HG02623 (cell line): ENCODE data around the gene TEX19.
A peak's percentile ranks its signal among the peaks of the same experiment; 100 is the strongest.

Source experiments
- ATAC-seq: cut with Tn5 transposase; IDR thresholded peaks from one replicate; pipeline ENCODE4 v1.9.1; 2021; ENCODE audit warnings: moderate library complexity; ENCODE audit not compliant: unreplicated experiment

TEX19 gene

GRCh38 chr17:82388223-82388921 is 29.3 kb downstream of the TEX19 start:
- no peak for ATAC-seq

DNA sequence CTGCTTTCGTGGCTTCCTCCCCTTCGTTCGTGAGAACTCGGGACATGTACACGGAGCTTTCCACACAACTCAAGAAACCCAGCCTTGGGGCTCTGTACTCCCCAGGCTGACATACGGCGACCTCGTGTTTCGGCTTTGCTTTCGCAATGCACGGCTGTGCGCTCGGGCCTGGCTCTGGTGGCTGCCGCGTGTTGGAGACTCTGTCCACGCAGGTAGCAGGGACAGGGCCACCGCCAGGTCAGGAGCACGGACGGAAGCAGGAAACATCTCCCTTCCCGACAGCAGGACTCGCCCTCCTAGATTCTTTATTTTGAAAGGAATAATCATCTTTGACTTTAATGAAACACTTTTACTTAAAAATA is 29.9 kb downstream of the TEX19 start:
- no peak for ATAC-seq

DNA sequence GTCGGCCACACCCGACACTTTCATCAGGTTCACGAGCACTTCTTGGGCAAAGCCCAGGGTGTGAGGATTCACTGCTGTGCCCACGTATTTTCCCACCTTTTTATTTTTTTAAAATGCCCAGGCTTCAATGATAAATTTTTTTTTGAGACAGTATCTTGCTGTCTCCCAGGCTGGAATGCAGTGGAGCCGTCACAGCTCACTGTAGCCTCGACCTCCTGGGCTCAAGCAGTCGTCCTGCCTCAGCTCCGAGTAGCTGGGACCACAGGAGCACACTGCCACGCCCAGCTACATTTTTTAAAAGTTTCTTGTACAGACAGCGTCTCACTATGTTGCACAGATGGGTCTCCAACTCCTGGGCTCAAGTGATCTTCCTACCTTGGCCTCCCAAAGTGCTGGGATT is 30.3 kb downstream of the TEX19 start:
- no peak for ATAC-seq

DNA sequence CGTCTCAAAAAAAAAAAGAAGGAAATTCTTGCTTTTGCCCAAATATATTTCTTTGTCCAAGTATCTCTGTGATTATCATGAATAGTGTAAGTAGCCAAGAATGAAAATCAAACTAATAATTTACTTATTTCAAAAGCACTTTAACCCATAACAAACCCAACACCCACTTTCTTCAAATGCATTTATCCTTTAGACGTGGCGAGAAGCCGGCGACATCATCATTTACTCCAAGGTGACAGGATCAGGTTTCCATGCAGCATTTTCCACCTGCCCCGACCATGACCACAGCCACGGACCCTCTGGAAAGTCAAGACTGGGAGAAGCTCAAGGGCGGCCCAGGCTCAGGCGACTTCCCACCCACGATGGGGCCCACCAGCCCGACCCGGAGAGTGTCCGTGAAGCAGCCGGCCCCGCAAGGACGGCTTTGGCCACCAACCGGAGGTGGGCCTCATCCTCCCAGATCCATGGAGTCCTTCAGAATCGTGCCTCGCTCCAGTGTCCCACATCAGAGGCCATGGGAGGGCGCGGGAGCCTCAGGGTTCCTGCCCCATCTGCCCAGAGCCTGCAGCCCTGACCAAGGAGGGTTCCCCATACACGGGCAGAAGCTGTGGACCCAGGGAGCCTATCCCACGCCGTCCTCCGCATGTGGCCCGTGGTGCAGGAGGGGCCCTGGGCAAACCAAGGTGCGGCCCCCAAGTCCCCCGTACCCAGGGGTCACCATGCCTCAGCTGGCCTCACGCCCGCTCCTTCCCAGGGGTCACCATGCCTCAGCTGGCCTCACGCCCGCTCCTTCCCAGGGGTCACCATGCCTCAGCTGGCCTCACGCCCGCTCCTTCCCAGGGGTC is 31.2 kb downstream of the TEX19 start:
- ATAC-seq, result no peak

GRCh38 chr17:82390860-82391435 is 31.9 kb downstream of the TEX19 start:
- no peak for ATAC-seq

- no peak for ATAC-seq
Measured at GRCh38 chr17:82391496-82392066, 32.5 kb downstream of the TEX19 start.

DNA sequence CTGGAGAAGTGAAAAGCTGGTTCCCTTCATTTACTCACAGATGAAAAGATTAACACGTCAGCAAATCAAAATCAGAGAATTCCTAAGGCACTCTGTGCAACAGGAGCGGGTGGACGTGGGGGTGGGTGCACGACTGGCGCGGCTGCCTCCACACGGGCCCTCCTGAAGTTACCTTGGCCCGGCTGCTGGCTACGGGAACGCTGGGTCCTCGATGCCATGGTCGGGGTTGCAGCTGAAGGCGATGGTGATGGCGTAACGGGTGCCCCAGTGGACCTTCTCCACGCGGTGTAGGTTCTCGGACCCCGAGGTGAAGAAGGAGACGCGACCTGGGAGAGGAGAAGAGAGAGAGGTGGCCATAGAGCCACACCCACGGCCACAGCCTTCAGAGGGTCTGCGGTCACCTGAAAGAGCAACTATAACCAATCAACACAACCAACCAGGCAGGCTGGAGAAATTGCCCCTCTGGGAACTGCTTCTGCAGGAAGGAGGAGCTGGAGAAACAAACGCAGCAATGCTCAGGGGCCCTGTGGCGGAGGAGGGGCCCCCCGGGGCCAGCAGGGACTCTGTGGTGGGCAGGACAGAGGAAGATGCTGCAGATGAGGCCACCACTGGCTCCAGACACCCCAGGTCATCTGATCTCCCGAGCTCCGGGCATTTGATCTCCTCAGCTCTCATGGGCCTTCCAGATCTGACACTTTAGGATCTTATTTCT is 33.3 kb downstream of the TEX19 start:
- ATAC-seq, result no peak

DNA sequence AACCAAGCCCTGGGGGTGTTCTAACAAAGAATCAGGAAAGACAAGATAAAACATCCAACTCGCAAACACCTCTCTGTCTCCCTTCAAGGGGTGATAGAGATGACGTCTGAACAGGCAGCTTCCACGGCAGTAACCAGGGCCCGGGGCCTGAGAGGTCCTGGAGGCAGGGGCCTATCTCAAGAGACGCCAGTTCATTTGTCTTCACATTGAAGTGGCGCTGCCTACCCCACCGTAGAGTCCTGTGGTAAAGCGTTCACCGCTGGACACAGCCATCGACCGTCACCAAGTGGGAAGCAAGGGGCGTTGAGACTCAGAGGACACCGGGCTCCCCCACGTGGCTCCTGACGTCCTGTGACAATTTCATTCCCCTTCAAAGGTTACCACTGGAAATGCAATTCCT is 33.9 kb downstream of the TEX19 start:
- no peak for ATAC-seq

DNA sequence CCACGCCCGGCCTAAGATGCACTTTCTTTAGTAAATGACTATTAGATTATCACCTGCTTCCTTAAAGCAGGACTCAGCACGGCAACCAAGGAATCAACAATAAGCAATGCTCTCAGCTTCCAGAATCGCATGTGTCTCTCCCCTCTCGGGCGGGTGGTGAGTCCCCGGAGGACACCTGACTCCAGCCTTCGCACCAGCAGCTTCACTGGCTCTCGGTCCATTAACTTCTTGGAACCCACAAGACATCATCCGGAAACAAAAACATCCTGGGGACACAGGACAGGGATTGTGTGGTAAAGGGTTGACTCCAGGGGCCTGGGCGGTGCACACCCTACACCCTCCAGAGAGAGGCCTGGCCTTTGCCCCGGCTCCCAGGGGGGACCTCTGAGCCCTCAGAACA is 35.2 kb downstream of the TEX19 start:
- ATAC-seq, result no peak

DNA sequence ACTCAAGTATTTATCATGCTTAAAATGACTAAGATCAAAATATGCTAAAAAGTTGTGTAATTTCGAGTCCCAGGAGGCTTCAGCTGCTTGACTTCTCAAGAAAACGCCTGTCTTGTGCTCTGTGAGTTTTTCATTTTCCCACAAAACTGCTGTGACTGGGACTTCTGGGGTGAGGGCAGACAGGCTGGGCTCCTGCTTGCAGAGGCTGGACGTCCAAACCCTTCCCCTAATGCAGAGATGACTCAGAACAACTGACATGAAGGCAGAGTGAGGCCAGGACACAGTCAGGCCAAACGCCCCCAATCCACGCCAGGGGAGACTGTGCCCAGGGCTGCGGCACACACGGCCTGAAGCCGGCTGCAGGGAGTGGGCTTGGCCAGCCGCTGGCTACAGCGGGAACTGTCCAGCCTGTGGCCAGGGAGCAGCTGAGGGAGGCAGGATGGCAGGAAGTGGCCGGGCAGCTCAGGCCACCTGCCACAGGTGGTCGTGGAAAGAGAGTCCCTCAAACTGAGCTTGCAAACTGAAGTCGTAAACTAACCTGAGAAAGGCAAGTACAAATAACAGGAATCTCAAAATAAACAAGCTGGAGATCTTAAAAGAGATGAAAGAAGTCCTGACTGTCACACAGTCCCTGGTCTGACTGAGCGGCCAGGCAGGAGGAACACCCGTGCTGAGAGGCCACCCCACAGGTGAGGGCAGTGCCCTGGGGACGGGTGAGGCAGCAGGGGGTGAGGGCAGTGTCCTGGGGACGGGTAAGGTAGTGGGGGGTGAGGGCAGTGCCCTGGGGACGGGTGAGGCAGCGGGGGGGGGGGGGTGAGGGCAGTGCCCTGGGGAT is 37.8 kb downstream of the TEX19 start:
- no peak for ATAC-seq

DNA sequence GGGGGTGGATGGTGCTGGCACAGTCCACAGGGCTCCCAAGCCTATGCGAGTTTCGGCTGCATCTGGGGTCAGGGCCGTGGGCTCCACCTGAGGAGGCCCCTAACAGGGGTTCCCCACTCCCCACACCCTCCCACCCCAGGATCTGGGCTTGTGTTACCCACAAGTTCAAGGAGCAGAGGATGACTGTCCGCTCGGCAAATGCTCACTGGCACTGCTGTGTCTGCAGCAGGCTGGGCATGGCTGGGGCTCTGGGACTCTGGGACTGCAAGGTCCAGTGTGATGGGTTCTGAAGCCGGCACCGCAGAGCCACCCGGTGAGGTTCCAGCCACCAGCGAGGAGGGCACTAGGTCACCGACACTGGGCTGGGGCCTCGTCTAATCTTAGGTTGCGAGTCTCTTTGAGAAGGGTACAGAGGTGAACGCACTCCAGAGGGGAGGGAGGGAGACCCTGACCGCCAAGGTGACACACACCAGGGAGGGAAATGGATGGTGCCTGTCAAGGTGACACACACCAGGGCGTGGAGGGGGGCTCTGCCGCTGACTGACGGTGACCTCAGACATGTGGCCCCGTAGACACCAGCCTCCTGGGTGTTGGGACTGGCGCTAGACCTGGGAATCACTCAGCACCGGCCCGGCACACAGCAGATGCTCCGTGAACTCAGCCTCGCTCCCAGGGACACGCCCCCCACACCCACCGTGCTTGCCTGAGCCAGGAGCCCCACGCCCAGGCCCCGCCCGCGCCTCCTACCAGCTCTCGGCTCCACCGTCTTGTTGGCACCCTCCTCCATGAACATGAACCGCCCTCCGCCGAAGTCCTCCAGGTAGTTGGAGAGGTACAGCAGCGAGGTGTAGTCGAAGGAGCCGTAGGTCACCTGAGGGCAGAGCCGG is 38.6 kb downstream of the TEX19 start:
- no peak for ATAC-seq

DNA sequence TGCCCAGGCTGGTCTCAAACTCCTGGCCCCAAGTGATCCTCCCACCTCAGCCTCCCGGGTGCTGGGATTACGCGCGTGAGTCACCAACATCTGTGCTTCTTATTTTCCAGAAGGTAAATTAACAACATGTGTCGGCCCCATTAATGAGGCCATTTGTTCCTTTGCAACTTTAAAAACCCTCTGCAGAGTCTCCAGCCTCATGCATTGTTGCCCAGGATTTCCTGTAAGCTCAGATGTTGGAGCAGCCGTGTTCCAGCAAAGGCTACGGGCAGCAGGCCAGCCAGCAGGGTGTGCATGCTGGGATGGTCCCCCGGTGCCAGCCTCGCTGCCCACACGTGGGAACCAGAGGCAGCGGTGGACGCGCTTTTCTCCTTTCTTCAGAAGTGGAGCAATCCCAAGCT is 40.0 kb downstream of the TEX19 start:
- no peak for ATAC-seq

DNA sequence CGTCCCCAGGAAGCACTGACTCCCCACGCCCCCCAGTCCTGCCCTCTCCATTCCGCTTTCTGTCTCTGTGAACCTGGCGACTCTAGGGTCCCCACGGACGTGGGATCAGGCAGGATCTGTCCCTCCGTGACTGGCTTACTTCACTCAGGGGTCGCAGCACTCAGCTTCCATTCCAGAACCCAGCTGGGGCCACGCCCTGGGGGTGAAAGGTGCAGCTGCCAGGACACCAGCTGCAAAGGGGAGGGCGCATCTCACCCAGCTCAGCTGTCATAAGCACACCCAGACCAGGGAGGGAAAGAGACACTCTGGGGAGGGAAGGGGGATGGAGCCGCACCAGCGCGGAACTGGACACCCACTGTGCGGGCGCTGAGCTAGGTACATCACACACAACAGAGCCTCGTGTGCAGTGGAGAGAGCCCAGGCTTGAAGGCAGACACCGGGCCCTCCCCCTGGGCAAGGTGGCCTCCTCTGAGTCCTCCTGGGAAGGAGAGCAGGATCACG is 40.6 kb downstream of the TEX19 start:
- ATAC-seq, result no peak

GRCh38 chr17:82400206-82400605 is 41.2 kb downstream of the TEX19 start:
- ATAC-seq, result no peak

DNA sequence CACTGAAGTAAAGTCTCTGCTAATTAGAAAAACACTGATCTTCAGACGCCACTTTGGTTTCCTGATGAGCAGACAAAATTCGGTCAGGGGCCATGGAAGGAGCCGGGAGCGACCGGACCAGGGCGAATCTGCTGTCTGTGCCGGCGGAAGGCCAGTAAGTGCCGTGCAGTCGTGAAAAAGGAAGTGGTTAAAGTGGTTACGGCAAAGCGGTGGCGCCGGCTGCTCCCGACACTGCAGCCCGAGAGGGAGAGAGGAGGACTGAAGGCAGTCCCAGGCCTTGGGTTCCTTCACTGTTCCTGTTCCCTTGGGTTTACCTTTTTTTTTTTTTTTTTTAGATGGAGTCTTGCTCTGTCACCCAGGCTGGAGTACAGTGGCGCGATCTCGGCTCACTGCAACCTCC is 41.8 kb downstream of the TEX19 start:
- ATAC-seq, result no peak

GRCh38 chr17:82402865-82403264 is 43.8 kb downstream of the TEX19 start:
- peak; percentile 62 for ATAC-seq

GRCh38 chr17:82403662-82404660 is 44.9 kb downstream of the TEX19 start:
- ATAC-seq, result no peak

- ATAC-seq, result no peak
Measured at GRCh38 chr17:82405051-82405450, 46.0 kb downstream of the TEX19 start.
